ENCODE measurements around the gene BAHCC1. TPM values are rescaled to one million over a fixed set of nuclear protein-coding genes. Genes with fewer than 3 reads are reported as not detected.

Gene BAHCC1
- total RNA-seq, 2 donors from 2014 or later, result 0.02 to 0.14 TPM

DNA sequence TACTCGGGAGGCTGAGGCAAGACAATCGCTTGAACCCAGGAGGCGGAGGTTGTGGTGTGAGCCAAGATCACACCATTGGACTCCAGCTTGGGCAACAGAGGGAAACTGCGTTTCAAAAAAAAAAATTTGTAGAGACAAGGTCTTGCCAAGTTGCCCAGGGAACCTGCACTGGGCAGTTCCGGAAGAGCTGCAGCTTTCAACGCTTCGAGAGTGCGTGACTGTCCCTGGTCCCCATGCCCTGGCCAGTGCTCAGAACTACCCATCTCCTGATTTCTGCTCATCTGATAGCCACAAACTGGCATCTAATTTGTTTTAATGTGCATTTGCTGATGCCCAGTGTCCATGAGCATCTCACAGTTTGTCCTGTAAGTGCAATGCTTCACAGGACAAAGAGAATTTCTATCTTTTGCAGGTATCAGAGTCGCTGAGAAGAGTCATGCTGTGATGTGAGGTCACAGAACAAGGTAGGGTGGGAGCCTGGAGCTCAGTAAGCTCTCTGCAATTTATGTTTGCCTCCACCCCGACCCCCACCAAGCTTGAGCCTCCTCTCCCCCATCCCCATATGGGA, 113.5 kb downstream of the BAHCC1 start:
- Mint-ChIP-seq H3K27ac (peak overlapping the region; percentile 99), H3K36me3 (ENCODE audit: insufficient read depth in 2 of 2) (peaks cover 31 to 36% of the 10 kb centered on the region in 2 donors), H3K4me3 (peak overlapping the region; percentile 99 to 100), H3K4me1 (ENCODE audit: low read depth) (peaks cover 36% of the 10 kb centered on the region), H3K9me3 (no peaks in the 10 kb centered on the region), H3K27me3 (ENCODE audit: low read depth) (no peaks in the 10 kb centered on the region)
- DNase-seq, result no peak
- ATAC-seq (replicated peaks in 1 of 2), result no peak

DNA sequence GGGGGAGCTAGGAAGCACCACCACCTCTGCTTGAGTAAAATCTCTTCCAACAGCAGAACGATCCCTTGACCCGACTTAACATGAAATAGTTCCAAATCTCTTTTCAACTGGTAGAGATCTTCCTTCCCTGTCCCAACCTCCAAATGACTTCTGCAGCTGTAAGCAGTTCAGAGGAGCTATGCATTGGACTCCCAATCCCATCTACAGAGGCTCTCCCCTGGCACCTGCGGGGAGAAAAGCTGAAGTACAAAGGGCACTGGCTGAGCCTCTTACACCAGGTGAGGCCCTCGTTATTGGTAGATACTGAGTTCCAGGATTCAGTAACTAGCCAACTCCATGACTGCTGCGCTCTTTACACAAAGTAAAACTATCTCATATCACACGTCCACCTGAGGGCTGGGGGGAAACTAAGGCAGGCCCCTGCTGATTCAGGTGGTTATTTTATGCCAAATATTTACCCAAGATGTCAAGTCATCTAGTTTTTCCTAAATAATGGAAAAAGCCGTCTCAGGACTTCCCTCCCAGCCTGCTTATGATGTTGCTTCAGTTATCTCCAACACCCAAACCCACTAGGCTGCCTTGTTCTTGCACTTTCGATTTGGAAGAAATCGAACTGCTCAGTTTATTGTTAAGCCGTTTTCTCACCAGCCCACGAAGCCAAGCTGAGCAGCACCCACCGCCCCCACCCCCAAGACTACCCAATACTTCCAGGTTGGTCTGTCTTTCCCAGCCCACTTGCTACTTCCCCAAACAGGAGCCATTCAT, 114.1 kb downstream of the BAHCC1 start:
- Mint-ChIP-seq H3K4me1 (ENCODE audit: low read depth) (peaks cover 36% of the 10 kb centered on the region), H3K36me3 (ENCODE audit: insufficient read depth in 2 of 2) (peaks cover 31 to 36% of the 10 kb centered on the region in 2 donors), H3K27ac (peak overlapping the region; percentile 99), H3K4me3 (peak overlapping the region; percentile 99 to 100), H3K27me3 (ENCODE audit: low read depth) (no peaks in the 10 kb centered on the region), H3K9me3 (no peaks in the 10 kb centered on the region)
- DNase-seq (no peak), ATAC-seq (replicated peaks in 1 of 2) (no peak)

DNA sequence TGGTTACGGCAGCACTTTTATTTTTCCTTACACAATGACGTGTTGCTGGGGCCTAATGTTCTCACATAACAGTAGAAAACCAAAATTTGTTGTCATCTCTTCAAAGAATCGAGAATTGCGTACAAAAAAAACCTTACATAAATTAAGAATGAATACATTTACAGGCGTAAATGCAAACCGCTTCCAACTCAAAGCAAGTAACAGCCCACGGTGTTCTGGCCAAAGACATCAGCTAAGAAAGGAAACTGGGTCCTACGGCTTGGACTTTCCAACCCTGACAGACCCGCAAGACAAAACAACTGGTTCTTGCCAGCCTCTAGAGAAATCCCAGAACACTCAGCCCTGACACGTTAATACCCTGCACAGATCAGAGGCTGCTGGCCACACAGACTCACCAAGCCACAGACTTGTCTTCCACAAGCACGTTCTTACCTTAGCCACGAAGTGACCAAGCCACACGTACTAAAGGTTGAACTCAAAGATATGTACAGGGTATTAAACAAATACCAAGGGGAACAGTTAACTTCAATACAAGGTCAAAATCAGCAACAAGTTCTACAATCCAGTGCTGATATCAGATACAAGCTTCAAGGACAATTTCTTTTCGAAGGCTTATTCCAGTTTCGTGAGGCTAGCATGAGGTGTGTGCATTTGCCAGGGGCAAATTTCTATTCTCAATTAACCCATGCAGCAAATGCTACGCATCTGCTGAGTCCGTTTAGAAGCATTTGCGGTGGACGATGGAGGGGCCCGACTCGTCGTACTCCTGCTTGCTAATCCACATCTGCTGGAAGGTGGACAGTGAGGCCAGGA, 114.9 kb downstream of the BAHCC1 start:
- peaks cover 36% of the 10 kb centered on the region for H3K4me1 Mint-ChIP-seq (ENCODE audit: low read depth)
- ATAC-seq (replicated peaks in 1 of 2), result no peak
- DNase-seq, result no peak
- peaks cover 31 to 36% of the 10 kb centered on the region in 2 donors for H3K36me3 Mint-ChIP-seq (ENCODE audit: insufficient read depth in 2 of 2)
- no peaks in the 10 kb centered on the region for H3K9me3 Mint-ChIP-seq
- peak overlapping the region; percentile 99 to 100 for H3K4me3 Mint-ChIP-seq
- H3K27ac Mint-ChIP-seq, result peak overlapping the region; percentile 99
- H3K27me3 Mint-ChIP-seq (ENCODE audit: low read depth), result no peaks in the 10 kb centered on the region

DNA sequence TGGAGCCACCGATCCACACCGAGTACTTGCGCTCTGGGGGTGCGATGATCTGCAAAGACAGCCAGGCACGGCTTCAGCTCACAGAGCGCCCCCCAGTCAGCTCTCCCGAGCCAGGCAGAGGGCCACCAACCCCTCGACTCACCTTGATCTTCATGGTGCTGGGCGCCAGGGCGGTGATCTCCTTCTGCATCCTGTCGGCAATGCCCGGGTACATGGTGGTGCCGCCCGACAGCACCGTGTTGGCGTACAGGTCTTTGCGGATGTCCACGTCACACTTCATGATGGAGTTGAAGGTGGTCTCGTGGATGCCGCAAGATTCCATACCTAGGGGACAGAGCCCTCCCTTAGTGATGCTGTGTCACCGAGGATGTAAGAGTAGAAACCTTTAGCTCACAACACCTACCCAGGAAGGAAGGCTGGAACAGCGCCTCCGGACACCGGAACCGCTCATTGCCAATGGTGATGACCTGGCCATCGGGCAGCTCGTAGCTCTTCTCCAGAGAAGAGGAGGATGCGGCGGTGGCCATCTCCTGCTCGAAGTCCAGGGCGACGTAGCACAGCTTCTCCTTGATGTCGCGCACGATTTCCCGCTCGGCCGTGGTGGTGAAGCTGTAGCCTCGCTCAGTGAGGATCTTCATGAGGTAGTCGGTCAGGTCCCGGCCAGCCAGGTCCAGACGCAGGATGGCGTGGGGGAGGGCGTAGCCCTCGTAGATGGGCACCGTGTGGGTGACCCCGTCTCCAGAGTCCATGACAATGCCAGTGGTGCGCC, 115.7 kb downstream of the BAHCC1 start:
- H3K27me3 Mint-ChIP-seq (ENCODE audit: low read depth), result no peaks in the 10 kb centered on the region
- peak overlapping the region; percentile 99 for H3K27ac Mint-ChIP-seq
- H3K9me3 Mint-ChIP-seq, result no peaks in the 10 kb centered on the region
- DNase-seq (peak; percentile 53 to 58), ATAC-seq (replicated peaks in 1 of 2) (no peak)
- H3K4me1 Mint-ChIP-seq (ENCODE audit: low read depth), result peaks cover 39% of the 10 kb centered on the region
- H3K4me3 Mint-ChIP-seq, result peak overlapping the region; percentile 99 to 100
- H3K36me3 Mint-ChIP-seq (ENCODE audit: insufficient read depth in 2 of 2), result peaks cover 31 to 36% of the 10 kb centered on the region in 2 donors

DNA sequence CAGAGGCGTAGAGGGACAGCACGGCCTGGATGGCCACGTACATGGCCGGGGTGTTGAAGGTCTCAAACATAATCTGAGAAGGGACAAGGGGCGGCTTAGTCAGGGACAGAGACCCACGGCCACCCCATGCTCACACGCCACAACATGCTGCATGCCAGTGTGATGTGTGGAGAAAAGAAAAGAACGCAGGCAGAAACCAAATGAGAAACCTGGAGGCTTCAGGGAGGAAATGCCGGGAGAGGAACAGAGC, 116.2 kb downstream of the BAHCC1 start:
- Mint-ChIP-seq H3K36me3 (ENCODE audit: insufficient read depth in 2 of 2) (peaks cover 31 to 36% of the 10 kb centered on the region in 2 donors), H3K4me3 (peak overlapping the region; percentile 99 to 100), H3K27me3 (ENCODE audit: low read depth) (no peaks in the 10 kb centered on the region), H3K4me1 (ENCODE audit: low read depth) (peaks cover 44% of the 10 kb centered on the region), H3K27ac (peak overlapping the region; percentile 99), H3K9me3 (no peaks in the 10 kb centered on the region)
- ATAC-seq (replicated peaks in 1 of 2) (no peak), DNase-seq (no peak)

DNA sequence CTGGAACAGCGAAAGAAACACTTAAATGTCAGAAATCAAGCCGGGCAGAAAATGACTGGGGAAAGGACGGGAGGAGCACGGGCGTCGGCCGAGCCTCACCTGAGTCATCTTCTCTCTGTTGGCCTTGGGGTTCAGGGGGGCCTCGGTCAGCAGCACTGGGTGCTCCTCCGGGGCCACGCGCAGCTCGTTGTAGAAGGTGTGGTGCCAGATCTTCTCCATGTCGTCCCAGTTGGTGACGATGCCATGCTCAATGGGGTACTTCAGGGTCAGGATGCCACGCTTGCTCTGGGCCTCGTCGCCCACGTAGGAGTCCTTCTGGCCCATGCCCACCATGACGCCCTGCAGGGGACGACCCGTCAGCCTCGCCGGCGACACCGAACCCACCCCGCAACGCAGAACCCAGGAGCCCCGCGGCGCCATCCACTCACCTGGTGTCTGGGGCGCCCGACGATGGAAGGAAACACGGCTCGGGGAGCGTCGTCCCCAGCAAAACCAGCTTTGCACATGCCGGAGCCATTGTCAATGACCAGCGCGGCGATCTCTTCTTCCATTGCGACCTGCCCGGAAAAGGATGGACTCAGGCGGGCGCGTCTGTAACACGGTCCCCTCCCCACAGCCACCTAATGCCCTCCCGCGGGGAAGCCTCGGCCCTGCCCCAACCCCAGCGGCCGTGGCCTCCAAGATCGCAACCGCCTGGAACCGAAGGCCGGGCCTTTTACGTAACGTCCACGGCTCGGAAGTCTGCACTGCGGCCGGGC, 116.7 kb downstream of the BAHCC1 start:
- Mint-ChIP-seq H3K4me3 (peak overlapping the region; percentile 99 to 100), H3K36me3 (ENCODE audit: insufficient read depth in 2 of 2) (peaks cover 31 to 36% of the 10 kb centered on the region in 2 donors), H3K9me3 (no peaks in the 10 kb centered on the region), H3K27ac (peak overlapping the region; percentile 99), H3K4me1 (ENCODE audit: low read depth) (peaks cover 47% of the 10 kb centered on the region), H3K27me3 (ENCODE audit: low read depth) (no peaks in the 10 kb centered on the region)
- ATAC-seq (replicated peaks in 1 of 2) (peak in 1 of 2 donors; percentile 2), DNase-seq (peak; percentile 53 to 56)

DNA sequence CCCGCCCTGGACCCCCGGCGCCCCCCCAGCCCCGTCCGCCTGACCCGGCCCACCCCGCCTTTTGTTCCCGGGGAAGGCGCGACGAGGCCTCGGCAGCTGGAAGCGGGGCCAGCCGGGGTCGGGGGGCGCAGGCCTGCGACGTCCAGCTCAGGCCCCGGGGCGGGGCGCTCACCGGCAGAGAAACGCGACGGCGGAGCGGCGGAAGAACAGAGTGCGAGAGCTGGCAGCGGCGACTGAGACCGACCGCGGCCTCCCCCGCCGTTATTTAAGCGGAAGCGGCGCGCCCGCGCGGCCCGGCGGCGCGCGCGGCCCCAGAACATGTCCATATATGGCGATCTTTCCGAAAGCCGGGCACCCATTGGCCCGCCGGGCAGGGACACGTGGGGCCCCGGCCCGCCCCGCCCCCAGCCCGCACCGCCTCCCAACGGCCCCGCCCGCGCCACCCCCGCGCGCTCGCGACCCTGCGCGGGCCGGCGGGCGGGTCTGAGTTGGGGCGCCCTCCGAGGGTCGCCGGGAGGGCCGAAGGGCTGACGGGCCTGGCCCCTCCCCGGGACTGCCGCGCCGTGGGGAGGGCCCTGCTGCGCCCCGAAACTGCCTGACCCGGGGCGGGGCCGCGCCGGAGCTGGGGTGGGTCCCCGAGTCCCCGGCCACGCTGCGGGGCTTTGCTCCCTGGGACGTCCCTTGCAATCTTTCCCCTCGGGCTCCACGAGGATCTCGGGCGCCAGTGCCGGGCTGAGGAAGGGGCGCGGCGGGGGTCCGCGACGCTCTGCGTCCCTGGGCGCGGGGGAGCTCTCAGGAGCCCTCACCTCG, 117.5 kb downstream of the BAHCC1 start, which contains the start of gene ACTG1:
ACTG1 (minus strand) TSS at position 238 of the 810 bp plus-strand sequence. CDS start 445 bp downstream, outside the sequence.
- peak within 1 kb of the TSS; percentile 99 to 100 for H3K4me3 Mint-ChIP-seq
- no peaks in the 10 kb centered on the region for H3K27me3 Mint-ChIP-seq (ENCODE audit: low read depth)
- H3K27ac Mint-ChIP-seq, result peak within 1 kb of the TSS; percentile 99
- H3K4me1 Mint-ChIP-seq (ENCODE audit: low read depth), result peaks cover 45% of the 10 kb centered on the region
- ATAC-seq (replicated peaks in 1 of 2) (peak; percentile 61 to 63), DNase-seq (peak; percentile 92 to 95)
- H3K36me3 Mint-ChIP-seq (ENCODE audit: insufficient read depth in 2 of 2), result peaks cover 31 to 34% of the 10 kb centered on the region in 2 donors
- H3K9me3 Mint-ChIP-seq, result no peaks in the 10 kb centered on the region

DNA sequence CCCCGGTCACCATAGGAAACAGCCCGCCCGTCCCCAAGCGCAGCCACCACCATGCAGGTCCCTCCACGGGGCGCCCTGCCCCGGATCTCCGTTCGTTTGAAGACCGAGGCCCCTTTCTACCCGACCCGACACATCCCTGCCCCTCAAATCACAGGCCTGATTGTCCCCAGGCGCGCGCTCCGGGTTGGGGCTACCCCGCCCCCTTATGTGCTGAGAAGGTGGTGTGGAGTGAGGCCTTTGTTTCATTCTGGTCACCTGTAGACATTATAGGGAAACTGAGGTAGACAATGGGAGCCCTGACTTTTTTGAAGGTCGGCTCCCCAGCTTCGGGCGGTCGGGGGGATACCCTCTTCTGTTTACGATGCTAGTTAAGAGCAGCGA, 118.1 kb downstream of the BAHCC1 start:
- peak; percentile 32 to 49 for ATAC-seq (replicated peaks in 1 of 2)
- Mint-ChIP-seq H3K4me1 (ENCODE audit: low read depth) (peaks cover 45% of the 10 kb centered on the region), H3K27me3 (ENCODE audit: low read depth) (no peaks in the 10 kb centered on the region), H3K27ac (peak overlapping the region; percentile 75), H3K4me3 (peak overlapping the region; percentile 85 to 92), H3K36me3 (ENCODE audit: insufficient read depth in 2 of 2) (peaks cover 31 to 34% of the 10 kb centered on the region in 2 donors), H3K9me3 (no peaks in the 10 kb centered on the region)
- DNase-seq, result peak; percentile 78 to 86

DNA sequence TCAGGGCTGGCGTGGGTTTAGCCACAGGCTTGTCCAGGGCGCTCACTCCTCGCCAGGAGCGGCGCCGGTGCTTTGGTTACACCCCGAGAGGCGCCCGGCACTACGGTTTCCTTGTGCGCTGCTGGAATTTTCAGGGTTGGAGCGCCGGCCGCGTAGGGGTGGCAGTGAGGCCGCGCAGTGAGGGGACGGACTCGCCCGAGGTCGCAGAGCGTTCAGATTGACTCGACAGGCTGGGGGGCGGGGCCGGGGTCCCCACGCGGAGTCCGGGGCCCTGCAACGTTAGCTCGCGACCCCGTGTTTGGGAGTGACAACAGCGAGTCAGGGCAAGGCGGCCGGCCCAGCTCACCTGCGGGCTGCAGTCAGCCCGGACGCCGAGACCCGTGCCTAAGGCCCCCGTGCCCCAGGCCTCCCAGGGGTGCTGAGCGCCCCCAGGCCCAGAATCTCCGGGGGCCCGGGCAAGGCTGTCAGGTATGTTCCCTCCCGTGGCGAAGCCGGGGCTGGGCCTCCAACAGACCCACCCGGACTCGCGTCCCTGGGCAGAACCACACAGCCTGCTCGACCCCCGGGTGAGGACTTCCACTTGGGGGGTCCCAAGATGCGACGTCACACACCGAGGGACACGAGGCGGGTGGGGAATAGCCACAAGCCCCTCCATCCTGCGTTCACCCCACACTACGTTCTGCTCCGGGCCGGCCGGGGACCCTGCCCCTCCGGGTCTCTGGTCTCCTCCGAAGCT, 118.7 kb downstream of the BAHCC1 start:
- peak; percentile 65 to 68 for DNase-seq
- peak overlapping the region; percentile 75 for H3K27ac Mint-ChIP-seq
- ATAC-seq (replicated peaks in 1 of 2), result peak; percentile 6 to 8
- peak overlapping the region; percentile 85 to 92 for H3K4me3 Mint-ChIP-seq
- H3K27me3 Mint-ChIP-seq (ENCODE audit: low read depth), result no peaks in the 10 kb centered on the region
- H3K36me3 Mint-ChIP-seq (ENCODE audit: insufficient read depth in 2 of 2), result peaks cover 31 to 33% of the 10 kb centered on the region in 2 donors
- no peaks in the 10 kb centered on the region for H3K9me3 Mint-ChIP-seq
- H3K4me1 Mint-ChIP-seq (ENCODE audit: low read depth), result peaks cover 40% of the 10 kb centered on the region

DNA sequence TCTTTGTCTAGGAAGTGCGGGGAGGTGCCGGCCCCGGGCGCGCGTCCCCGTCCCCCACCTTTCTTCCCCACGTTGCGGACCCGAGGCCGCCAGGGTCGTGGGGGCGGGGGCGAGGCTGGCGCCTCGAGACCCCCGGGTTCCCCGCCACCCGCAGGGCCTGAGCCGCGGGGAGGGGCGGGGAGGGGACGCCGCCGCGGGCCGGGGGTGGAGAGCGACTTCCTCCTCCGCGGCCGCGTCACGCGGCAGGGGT, 119.2 kb downstream of the BAHCC1 start:
- DNase-seq, result no peak
- H3K4me1 Mint-ChIP-seq (ENCODE audit: low read depth), result peaks cover 35% of the 10 kb centered on the region

More for the DNA sequence above, 119.2 kb downstream of the BAHCC1 start:
- ATAC-seq (replicated peaks in 1 of 2), result peak in 1 of 2 donors; percentile 2
- Mint-ChIP-seq H3K4me3 (peak overlapping the region; percentile 80 to 85), H3K36me3 (ENCODE audit: insufficient read depth in 2 of 2) (peaks cover 27 to 29% of the 10 kb centered on the region in 2 donors), H3K27ac (no peak overlapping the region), H3K27me3 (ENCODE audit: low read depth) (no peaks in the 10 kb centered on the region), H3K9me3 (no peaks in the 10 kb centered on the region)
